ENCODE measurements around the gene TMEM181.

GRCh38 chr6:158531566-158531965, 28.3 kb upstream of the TMEM181 start:
- TF ChIP-seq CTCF (IDR thresholded peaks at IDR 0.05) (no peak), POLR2A (IDR thresholded peaks at IDR 0.05) (no peak)
